ENCODE measurements around the gene MYO1E. TPM values are rescaled to one million over a fixed set of nuclear protein-coding genes. Genes with fewer than 3 reads are reported as not detected.

Gene MYO1E
- total and polyA plus RNA-seq, 2 of the 4 experiments (the other 2 are of a cell fraction): 13.4 to 37.3 TPM

GRCh38 chr15:59380902-59381610, 8.4 kb upstream of the MYO1E start:
- ChIA-PET POLR2A (ENCODE audit: unreplicated experiment) (no interaction called here), CTCF (interaction anchor here (0.6 kb wide), 1 partner anchor 211 kb away, joined by 3 read pairs; no protein-coding TSS in a partner anchor)
- H3K56ac ChIP-seq (ENCODE audit: extremely low read depth, insufficient read depth, low read length): no peak overlapping the region
- 0 out of 4 replicates have a peak, but pooled peaks cover 0 to 3% of the 10 kb centered on the region in 2 experiments for H3K79me1 ChIP-seq (ENCODE audit: low read depth in 1 of 2, low read length in 2 of 2)
- H3K4me2 ChIP-seq (ENCODE audit: low read depth, low read length): no peak overlapping the region
- H3K27ac ChIP-seq (ENCODE audit: insufficient read depth, low read length): no peak overlapping the region
- no peak for TF ChIP-seq FOS (IDR thresholded peaks at IDR 0.05; ENCODE audit: low read depth, low read length)
- no peak for TF ChIP-seq POLR2A (IDR thresholded peaks at IDR 0.05; ENCODE audit: low read depth, low read length)
- TF ChIP-seq BHLHE40 (IDR thresholded peaks at IDR 0.05; ENCODE audit: low read depth, low read length): no peak
- no peak for TF ChIP-seq USF2 (IDR thresholded peaks at IDR 0.05; ENCODE audit: low read depth, low read length)
- TF ChIP-seq RAD21 (IDR thresholded peaks at IDR 0.05; ENCODE audit: low read length): no peak
- no peak for TF ChIP-seq MAZ (IDR thresholded peaks at IDR 0.05; ENCODE audit: borderline replicate concordance, low read depth, low read length)
- TF ChIP-seq CTCF (conservative IDR thresholded peaks at IDR 0.05; ENCODE audit: low read depth, low read length): no peak
- no peak for TF ChIP-seq SMC3 (IDR thresholded peaks at IDR 0.05; ENCODE audit: low read depth, low read length)
- TF ChIP-seq MXI1 (IDR thresholded peaks at IDR 0.05; ENCODE audit: borderline replicate concordance, low read depth, low read length): no peak
- TF ChIP-seq MAFK (IDR thresholded peaks at IDR 0.05; ENCODE audit: low read depth, low read length): no peak
- no peaks in the 10 kb centered on the region for H4K20me1 ChIP-seq (ENCODE audit: insufficient read depth, low read length)
- peak overlapping the region; percentile 78 for H2AFZ ChIP-seq (replicated peaks; ENCODE audit: low read length, poor library complexity)
- H2BK15ac ChIP-seq (ENCODE audit: low read depth, low read length): peak overlapping the region; percentile 85; the same call in 2 of the 3 replicates
- peak overlapping the region; percentile 16; the same call in 1 of the 2 replicates for H2BK20ac ChIP-seq (ENCODE audit: low read depth, low read length)
- in situ Hi-C loops (cut with MboI; ENCODE audit: low sequenced_read_pairs) (no loop called here), dilution Hi-C loops (cut with HindIII; ENCODE audit: low sequenced_read_pairs, unreplicated experiment) (no loop called here), intact Hi-C loops (cut with micrococcal nuclease) (no loop called here)
- peak overlapping the region; percentile 93 for H3K23ac ChIP-seq (ENCODE audit: low read depth, low read length)
- 0 out of 2 replicates have a peak, but pooled peaks cover 4% of the 10 kb centered on the region for H3K4me1 ChIP-seq (ENCODE audit: control insufficient read depth, insufficient read depth, low read length)
- no peaks in the 10 kb centered on the region for H3K9me3 ChIP-seq (ENCODE audit: control insufficient read depth, insufficient read depth, low read length)
- peak overlapping the region; percentile 21 for H2BK5ac ChIP-seq (ENCODE audit: low read depth, low read length, poor library complexity, severe bottlenecking)
- no peak overlapping the region for H3K18ac ChIP-seq (ENCODE audit: low read depth, low read length)
- H4K5ac ChIP-seq (ENCODE audit: low read depth, low read length): no peak overlapping the region
- peak overlapping the region; percentile 64 for H2BK120ac ChIP-seq (ENCODE audit: low read depth, low read length)
- BruUV-seq (replicated peaks): no TSS peak
- WGBS, 2 experiments (ENCODE audit: extremely low coverage in 2 of 2, insufficient read length in 1 of 2): no CpG with 5 or more reads among the region's 7 CpGs
- no peaks in the 10 kb centered on the region for H3K36me3 ChIP-seq (ENCODE audit: control insufficient read depth, insufficient read depth, low read length)
- H3K27me3 ChIP-seq (ENCODE audit: control insufficient read depth, insufficient read depth, low read length): no peaks in the 10 kb centered on the region
- H3K9ac ChIP-seq (ENCODE audit: low read depth, low read length): no peak overlapping the region
- peaks cover 7% of the 10 kb centered on the region for H3K9me1 ChIP-seq (ENCODE audit: insufficient read depth, low read length)
- peak overlapping the region; percentile 90; the same call in 1 of the 2 replicates for H2AK5ac ChIP-seq (ENCODE audit: low read depth, low read length)
- no peak for ATAC-seq (ENCODE audit: low read depth)
- no peak overlapping the region; the same call in 1 of the 2 replicates for H4K91ac ChIP-seq (ENCODE audit: insufficient read depth, low read depth, low read length)
- DNase-seq: no peak
- H3K4me3 ChIP-seq (ENCODE audit: insufficient read depth, low read depth, low read length): no peak overlapping the region
- H3K14ac ChIP-seq (replicated peaks; ENCODE audit: low read depth, low read length): peak overlapping the region; percentile 63
- peak overlapping the region; percentile 72 for H3K4ac ChIP-seq (ENCODE audit: low read depth, low read length)
- H4K8ac ChIP-seq (ENCODE audit: low read depth in 2 of 2, low read length in 2 of 2): peak overlapping the region in 1 of 2 experiments; percentile 16; a peak in 1 of 4 replicates
- peak overlapping the region; percentile 55 for H2AK9ac ChIP-seq (replicated peaks; ENCODE audit: low read depth, low read length, poor library complexity)

Measured in IMR-90 (cell line).